Stomach (tissue), 4 donors: Measurements from ENCODE around the gene NEURL2.
A peak's percentile ranks its signal among the peaks of the same experiment; 100 is the strongest.

Experiments
- EP300 ChIP-seq: sonication (generic); formaldehyde crosslinking; IDR thresholded peaks from one replicate; pipeline ENCODE4 v1.6.1; 2017; ENCODE audit warnings: antibody characterized with exemption
- POLR2A ChIP-seq, 4 donors: fragments of 450-650 bp; IDR thresholded peaks; one replicate each; pipeline ENCODE4 v1.6.1; 2016; ENCODE audit warnings: antibody characterized with exemption in 4 of 4, control low read depth in 2 of 4, mild to moderate bottlenecking in 1 of 4, moderate library complexity in 1 of 4
- POLR2AphosphoS5 ChIP-seq, 3 donors: sonication (generic); formaldehyde crosslinking; IDR thresholded peaks; one replicate each; pipeline ENCODE4 v1.6.1; 2016; ENCODE audit warnings: antibody characterized with exemption in 3 of 3
- TF ChIP-seq, protein P1 (sequence below), 7 experiments: fragments of 450-650 bp in 4 of 7; fragments of 200-600 bp in 3 of 7; sonication (generic) in 3 of 7; IDR thresholded peaks; one replicate each; pipeline ENCODE4 v1.5.1; 2016 to 2019; ENCODE audit warnings: antibody characterized with exemption in 7 of 7, control low read depth in 2 of 7, mild to moderate bottlenecking in 1 of 7

DNA sequence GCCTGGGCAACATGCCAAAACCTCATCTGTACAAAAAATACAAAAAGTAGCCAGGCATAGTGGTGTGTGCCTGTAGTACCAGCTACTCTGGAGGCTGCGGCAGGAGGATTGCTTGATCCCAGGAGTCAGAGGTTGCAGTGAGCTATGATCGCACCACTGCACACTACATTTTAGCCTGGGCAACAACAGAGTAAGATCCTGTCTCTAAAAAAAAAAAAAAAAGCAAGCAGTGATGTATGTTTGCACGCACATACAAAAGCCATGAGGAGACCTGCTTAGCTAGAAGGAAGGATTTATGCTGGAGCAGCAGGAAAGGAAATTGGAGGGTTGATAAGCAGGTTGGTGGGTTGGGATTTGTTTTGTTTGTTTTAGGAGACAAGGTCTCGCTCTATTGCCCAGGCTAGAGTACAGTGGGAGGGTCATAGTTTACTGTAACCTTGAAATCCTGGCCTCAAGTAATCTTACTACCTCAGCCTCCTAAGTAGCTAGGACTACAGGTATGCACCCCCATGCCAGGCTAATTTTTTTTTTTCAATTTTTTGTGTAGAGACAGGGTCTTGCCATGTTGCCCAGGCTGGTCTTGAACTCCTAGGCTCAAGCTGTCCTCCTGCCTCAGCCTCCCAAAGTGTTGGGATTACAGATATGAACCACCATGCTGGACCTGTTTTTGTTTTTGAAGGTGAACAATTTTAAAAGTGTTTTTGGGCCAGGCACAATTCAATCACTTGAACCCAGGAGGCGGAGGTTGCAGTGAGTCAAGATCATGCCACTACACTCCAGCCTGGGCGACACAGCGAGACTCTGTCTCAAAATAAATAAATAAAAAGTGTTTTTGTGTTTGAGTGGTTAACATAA is 29.6 kb downstream of the NEURL2 start:
- no peak for TF ChIP-seq POLR2A (IDR thresholded peaks at IDR 0.05)
- no peak for TF ChIP-seq EP300
- TF ChIP-seq, protein P1, sequence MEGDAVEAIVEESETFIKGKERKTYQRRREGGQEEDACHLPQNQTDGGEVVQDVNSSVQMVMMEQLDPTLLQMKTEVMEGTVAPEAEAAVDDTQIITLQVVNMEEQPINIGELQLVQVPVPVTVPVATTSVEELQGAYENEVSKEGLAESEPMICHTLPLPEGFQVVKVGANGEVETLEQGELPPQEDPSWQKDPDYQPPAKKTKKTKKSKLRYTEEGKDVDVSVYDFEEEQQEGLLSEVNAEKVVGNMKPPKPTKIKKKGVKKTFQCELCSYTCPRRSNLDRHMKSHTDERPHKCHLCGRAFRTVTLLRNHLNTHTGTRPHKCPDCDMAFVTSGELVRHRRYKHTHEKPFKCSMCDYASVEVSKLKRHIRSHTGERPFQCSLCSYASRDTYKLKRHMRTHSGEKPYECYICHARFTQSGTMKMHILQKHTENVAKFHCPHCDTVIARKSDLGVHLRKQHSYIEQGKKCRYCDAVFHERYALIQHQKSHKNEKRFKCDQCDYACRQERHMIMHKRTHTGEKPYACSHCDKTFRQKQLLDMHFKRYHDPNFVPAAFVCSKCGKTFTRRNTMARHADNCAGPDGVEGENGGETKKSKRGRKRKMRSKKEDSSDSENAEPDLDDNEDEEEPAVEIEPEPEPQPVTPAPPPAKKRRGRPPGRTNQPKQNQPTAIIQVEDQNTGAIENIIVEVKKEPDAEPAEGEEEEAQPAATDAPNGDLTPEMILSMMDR (IDR thresholded peaks at IDR 0.05): no peak
- peak in 1 of 3 donors; percentile 12 for TF ChIP-seq POLR2AphosphoS5 (IDR thresholded peaks at IDR 0.05)
